Urothelium cell line (cell line): ENCODE results near the gene LCA5.
"Not testable (repeated sequence)": the region's sequence is repeated elsewhere in the genome, so short reads cannot be mapped to it uniquely, and the experiment has no call there.

ENCODE experiments used
- DNase-seq: peaks from one replicate; pipeline ENCODE4 v3.0.0; 2011; ENCODE audit warnings: low spot score, mixed read lengths
- FAIRE-seq: peaks from 2 replicates; lab custom pipeline; 2011; peaks lifted over from hg19 to GRCh38; lab: Jason Lieb, UNC

Gene LCA5

GRCh38 chr6:79536954-79537747 is at the start of gene LCA5:
Gene LCA5, minus strand, starts transcription at chr6:79537430. Its CDS starts 18,536 bp downstream, at chr6:79518894.
- FAIRE-seq: no peak
- peak; percentile 82 for DNase-seq

- no peak for DNase-seq
- no peak for FAIRE-seq
Observed at GRCh38 chr6:79586548-79586947, 49.3 kb upstream of the LCA5 start.

GRCh38 chr6:79584332-79584731 is 47.1 kb upstream of the LCA5 start:
- DNase-seq: no peak
- no peak for FAIRE-seq

GRCh38 chr6:79577926-79578325 is 40.7 kb upstream of the LCA5 start:
- FAIRE-seq, DNase-seq: not testable (repeated sequence)

GRCh38 chr6:79574630-79575225 is 37.5 kb upstream of the LCA5 start:
- peak; percentile 46 for DNase-seq
- FAIRE-seq: no peak

- no peak for DNase-seq
- no peak for FAIRE-seq
Observed at GRCh38 chr6:79574174-79574573, 36.9 kb upstream of the LCA5 start.

- DNase-seq (no peak), FAIRE-seq (no peak)
Observed at GRCh38 chr6:79571030-79571367, 33.8 kb upstream of the LCA5 start.

GRCh38 chr6:79570129-79571029 is 33.1 kb upstream of the LCA5 start:
- DNase-seq: peak; percentile 34

GRCh38 chr6:79568996-79569395 is 31.8 kb upstream of the LCA5 start:
- no peak for DNase-seq
- no peak for FAIRE-seq

More at GRCh38 chr6:79570129-79571029, 33.1 kb upstream of the LCA5 start:
- FAIRE-seq: no peak

- FAIRE-seq (no peak), DNase-seq (no peak)
Observed at GRCh38 chr6:79564636-79565035, 27.4 kb upstream of the LCA5 start.

GRCh38 chr6:79559706-79560105 is 22.5 kb upstream of the LCA5 start:
- no peak for FAIRE-seq

GRCh38 chr6:79557673-79558467 is 20.6 kb upstream of the LCA5 start:
- DNase-seq: no peak
- FAIRE-seq: no peak

More at GRCh38 chr6:79559706-79560105, 22.5 kb upstream of the LCA5 start:
- no peak for DNase-seq

- no peak for FAIRE-seq
Observed at GRCh38 chr6:79554305-79554704, 17.1 kb upstream of the LCA5 start.

GRCh38 chr6:79551401-79551800 is 14.2 kb upstream of the LCA5 start:
- no peak for DNase-seq
- FAIRE-seq: no peak

More at GRCh38 chr6:79554305-79554704, 17.1 kb upstream of the LCA5 start:
- no peak for DNase-seq

GRCh38 chr6:79548304-79548703 is 11.1 kb upstream of the LCA5 start:
- FAIRE-seq: no peak
- no peak for DNase-seq

- no peak for DNase-seq
- no peak for FAIRE-seq
Observed at GRCh38 chr6:79546186-79546585, 9.0 kb upstream of the LCA5 start.

- peak; percentile 85 for DNase-seq
- no peak for FAIRE-seq
Observed at GRCh38 chr6:79544939-79545450, 7.8 kb upstream of the LCA5 start.

GRCh38 chr6:79544299-79544927 is 7.2 kb upstream of the LCA5 start:
- DNase-seq (no peak), FAIRE-seq (no peak)

- DNase-seq: no peak
- no peak for FAIRE-seq
Observed at GRCh38 chr6:79543886-79544285, 6.7 kb upstream of the LCA5 start.

GRCh38 chr6:79543411-79543810 is 6.2 kb upstream of the LCA5 start:
- DNase-seq: no peak

More at GRCh38 chr6:79543411-79543810, 6.2 kb upstream of the LCA5 start:
- FAIRE-seq: no peak
